ENCODE measurements around the gene ZNF335.

Gene ZNF335

GRCh38 chr20:45971675-45972499 lies at the start of gene ZNF335:
Gene ZNF335, minus strand, starts transcription at chr20:45972203. Its CDS starts 793 bp downstream, at chr20:45971410.
- DNase-seq (ENCODE audit: low read depth in 1 of 2, low spot score in 1 of 2): peak; percentile 91

GRCh38 chr20:46020555-46020954 lies 48.6 kb upstream of the ZNF335 start:
- no peak for DNase-seq (ENCODE audit: low read depth in 1 of 2, low spot score in 1 of 2)

GRCh38 chr20:46018611-46019010 lies 46.6 kb upstream of the ZNF335 start:
- no peak for DNase-seq (ENCODE audit: low read depth in 1 of 2, low spot score in 1 of 2)

- no peak for DNase-seq (ENCODE audit: low read depth in 1 of 2, low spot score in 1 of 2)
These were observed 46.1 kb upstream of the ZNF335 start for GRCh38 chr20:46018112-46018511.

- no peak for DNase-seq (ENCODE audit: low read depth in 1 of 2, low spot score in 1 of 2)
These were observed 45.3 kb upstream of the ZNF335 start for GRCh38 chr20:46017272-46017671.

GRCh38 chr20:46014517-46015396 lies 42.8 kb upstream of the ZNF335 start:
- no peak for DNase-seq (ENCODE audit: low read depth in 1 of 2, low spot score in 1 of 2)

GRCh38 chr20:46013829-46014516 lies 42.0 kb upstream of the ZNF335 start:
- DNase-seq (ENCODE audit: low read depth in 1 of 2, low spot score in 1 of 2): peak; percentile 42 to 56

- no peak for DNase-seq (ENCODE audit: low read depth in 1 of 2, low spot score in 1 of 2)
These were observed 41.4 kb upstream of the ZNF335 start for GRCh38 chr20:46013322-46013828.

GRCh38 chr20:46012921-46013320 lies 40.9 kb upstream of the ZNF335 start:
- no peak for DNase-seq (ENCODE audit: low read depth in 1 of 2, low spot score in 1 of 2)

GRCh38 chr20:46011631-46012482 lies 39.9 kb upstream of the ZNF335 start:
- DNase-seq (ENCODE audit: low read depth in 1 of 2, low spot score in 1 of 2): no peak

GRCh38 chr20:46010491-46011391 lies 38.7 kb upstream of the ZNF335 start:
- no peak for DNase-seq (ENCODE audit: low read depth in 1 of 2, low spot score in 1 of 2)

GRCh38 chr20:46009816-46010215 lies 37.8 kb upstream of the ZNF335 start:
- DNase-seq (ENCODE audit: low read depth in 1 of 2, low spot score in 1 of 2): no peak

- no peak for DNase-seq (ENCODE audit: low read depth in 1 of 2, low spot score in 1 of 2)
These were observed 35.7 kb upstream of the ZNF335 start for GRCh38 chr20:46007671-46008070.

- no peak for DNase-seq (ENCODE audit: low read depth in 1 of 2, low spot score in 1 of 2)
These were observed 35.0 kb upstream of the ZNF335 start for GRCh38 chr20:46006964-46007363.

GRCh38 chr20:46006022-46006705 lies 34.2 kb upstream of the ZNF335 start:
- DNase-seq (ENCODE audit: low read depth in 1 of 2, low spot score in 1 of 2): no peak

GRCh38 chr20:46004889-46005473 lies 33.0 kb upstream of the ZNF335 start:
- no peak for DNase-seq (ENCODE audit: low read depth in 1 of 2, low spot score in 1 of 2)

- no peak for DNase-seq (ENCODE audit: low read depth in 1 of 2, low spot score in 1 of 2)
These were observed 32.2 kb upstream of the ZNF335 start for GRCh38 chr20:46004187-46004586.

- no peak for DNase-seq (ENCODE audit: low read depth in 1 of 2, low spot score in 1 of 2)
These were observed 30.0 kb upstream of the ZNF335 start for GRCh38 chr20:46002008-46002407.
